LNCaP clone FGC (cell line): Measurements from ENCODE around the gene RPS3.
"Not testable (repeated sequence)": the region's sequence is repeated elsewhere in the genome, so short reads cannot be mapped to it uniquely, and the experiment has no call there.

Experiments
- DNase-seq: peaks from one replicate; pipeline ENCODE4 v3.0.0-alpha.2; 2011; ENCODE audit warnings: low read depth
- H3K4me3 ChIP-seq: 2 replicates; pipeline ENCODE4 v1.5.1; 2011; ENCODE audit warnings: mild to moderate bottlenecking, low read depth, low read length, control low read depth
- CTCF ChIP-seq: IDR thresholded peaks from 2 replicates; pipeline ENCODE4 v1.5.1; 2012; ENCODE audit warnings: mild to moderate bottlenecking; ENCODE audit not compliant: control insufficient read depth, insufficient read depth; ENCODE audit errors: extremely low read depth

Gene RPS3

GRCh38 chr11:75403037-75403436, 3.7 kb downstream of the RPS3 start:
- no peak for TF ChIP-seq CTCF
- DNase-seq = no peak
- no peak overlapping the region for H3K4me3 ChIP-seq

GRCh38 chr11:75403983-75404658, 4.8 kb downstream of the RPS3 start:
- H3K4me3 ChIP-seq = no peak overlapping the region
- no peak for TF ChIP-seq CTCF
- no peak for DNase-seq

- no peak for TF ChIP-seq CTCF
- no peak for DNase-seq
- no peak overlapping the region for H3K4me3 ChIP-seq
Measured at GRCh38 chr11:75406338-75406777, 7.0 kb downstream of the RPS3 start.

- H3K4me3 ChIP-seq = no peak overlapping the region
- no peak for TF ChIP-seq CTCF
- no peak for DNase-seq
Measured at GRCh38 chr11:75408957-75409219, 9.6 kb downstream of the RPS3 start.

- DNase-seq, H3K4me3 ChIP-seq: not testable (repeated sequence)
Measured at GRCh38 chr11:75409971-75410370, 10.7 kb downstream of the RPS3 start.

GRCh38 chr11:75413146-75413545, 13.8 kb downstream of the RPS3 start:
- H3K4me3 ChIP-seq, DNase-seq: not testable (repeated sequence)

GRCh38 chr11:75413864-75414263, 14.5 kb downstream of the RPS3 start:
- H3K4me3 ChIP-seq = no peak overlapping the region
- no peak for DNase-seq
- TF ChIP-seq CTCF = no peak

GRCh38 chr11:75420224-75421034, 21.1 kb downstream of the RPS3 start:
- DNase-seq = no peak
- H3K4me3 ChIP-seq = no peak overlapping the region
- no peak for TF ChIP-seq CTCF
